ENCODE data around the gene RNF31.

DNA sequence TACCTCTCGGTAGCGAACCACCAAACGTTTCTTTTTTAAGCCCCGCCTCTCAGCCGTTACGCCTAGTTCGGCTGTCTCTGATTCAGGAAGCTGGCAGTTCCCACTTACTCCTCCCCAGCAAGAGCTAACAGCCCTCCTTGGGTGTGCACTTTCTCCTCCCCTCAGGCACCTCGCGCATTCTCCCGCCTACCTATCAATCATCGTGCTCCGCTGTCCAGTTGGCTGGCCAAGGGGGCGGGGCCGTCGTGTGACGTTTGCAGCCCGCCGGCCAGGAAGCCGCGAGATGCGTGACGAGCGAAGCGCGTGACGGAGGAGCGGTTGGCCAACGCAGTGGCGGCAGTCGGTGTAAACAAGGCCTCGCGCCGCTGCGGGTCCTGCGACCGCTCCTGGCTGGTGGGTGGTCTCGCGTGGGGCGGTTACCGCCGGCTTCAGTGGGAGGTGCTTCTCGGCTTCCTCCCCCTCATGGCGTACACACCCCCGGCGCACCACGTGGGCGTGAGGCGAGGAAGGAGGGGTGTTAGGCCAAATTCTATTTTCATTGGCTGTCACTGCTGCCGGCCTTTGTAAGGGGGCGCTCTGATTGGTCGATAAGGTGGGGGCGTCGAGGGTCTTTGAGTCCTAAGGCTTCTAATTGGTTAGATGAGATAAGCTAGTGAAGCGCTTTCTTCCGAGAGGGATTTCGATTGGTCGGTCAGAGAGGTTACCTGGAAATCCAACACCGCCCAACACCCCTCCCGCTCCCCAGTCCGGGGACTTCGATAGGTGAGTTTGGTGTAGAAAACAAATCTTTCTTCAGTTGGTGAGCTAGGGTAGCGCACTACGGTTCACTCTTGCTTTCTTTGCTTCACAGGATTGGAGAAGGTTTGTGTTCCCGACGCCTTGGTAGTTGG is 32.5 kb upstream of the RNF31 start, which contains the start of the genes DCAF11 and NRL:
- TF ChIP-seq, protein P1, sequence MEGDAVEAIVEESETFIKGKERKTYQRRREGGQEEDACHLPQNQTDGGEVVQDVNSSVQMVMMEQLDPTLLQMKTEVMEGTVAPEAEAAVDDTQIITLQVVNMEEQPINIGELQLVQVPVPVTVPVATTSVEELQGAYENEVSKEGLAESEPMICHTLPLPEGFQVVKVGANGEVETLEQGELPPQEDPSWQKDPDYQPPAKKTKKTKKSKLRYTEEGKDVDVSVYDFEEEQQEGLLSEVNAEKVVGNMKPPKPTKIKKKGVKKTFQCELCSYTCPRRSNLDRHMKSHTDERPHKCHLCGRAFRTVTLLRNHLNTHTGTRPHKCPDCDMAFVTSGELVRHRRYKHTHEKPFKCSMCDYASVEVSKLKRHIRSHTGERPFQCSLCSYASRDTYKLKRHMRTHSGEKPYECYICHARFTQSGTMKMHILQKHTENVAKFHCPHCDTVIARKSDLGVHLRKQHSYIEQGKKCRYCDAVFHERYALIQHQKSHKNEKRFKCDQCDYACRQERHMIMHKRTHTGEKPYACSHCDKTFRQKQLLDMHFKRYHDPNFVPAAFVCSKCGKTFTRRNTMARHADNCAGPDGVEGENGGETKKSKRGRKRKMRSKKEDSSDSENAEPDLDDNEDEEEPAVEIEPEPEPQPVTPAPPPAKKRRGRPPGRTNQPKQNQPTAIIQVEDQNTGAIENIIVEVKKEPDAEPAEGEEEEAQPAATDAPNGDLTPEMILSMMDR (IDR thresholded peaks at IDR 0.05): no peak
- TF ChIP-seq EZH2 (IDR thresholded peaks at IDR 0.05; ENCODE audit: borderline replicate concordance, insufficient read depth, low read depth, low read length, poor library complexity, severe bottlenecking): no peak
